HG03442 (cell line): Measurements from ENCODE around the gene PEAK1.
"Not testable (repeated sequence)": the region's sequence is repeated elsewhere in the genome, so short reads cannot be mapped to it uniquely, and the experiment has no call there.

Experiments
- ATAC-seq: cut with Tn5 transposase; IDR thresholded peaks from one replicate; pipeline ENCODE4 v1.9.1; 2021; ENCODE audit warnings: mild to moderate bottlenecking, moderate library complexity; ENCODE audit not compliant: unreplicated experiment

PEAK1 gene

GRCh38 chr15:77312523-77312922, 107.4 kb downstream of the PEAK1 start:
- no peak for ATAC-seq

- no peak for ATAC-seq
These were observed 108.1 kb downstream of the PEAK1 start for GRCh38 chr15:77311618-77312398.

GRCh38 chr15:77311020-77311419, 108.9 kb downstream of the PEAK1 start:
- no peak for ATAC-seq

- ATAC-seq, result no peak
These were observed 110.5 kb downstream of the PEAK1 start for GRCh38 chr15:77309392-77309791.

DNA sequence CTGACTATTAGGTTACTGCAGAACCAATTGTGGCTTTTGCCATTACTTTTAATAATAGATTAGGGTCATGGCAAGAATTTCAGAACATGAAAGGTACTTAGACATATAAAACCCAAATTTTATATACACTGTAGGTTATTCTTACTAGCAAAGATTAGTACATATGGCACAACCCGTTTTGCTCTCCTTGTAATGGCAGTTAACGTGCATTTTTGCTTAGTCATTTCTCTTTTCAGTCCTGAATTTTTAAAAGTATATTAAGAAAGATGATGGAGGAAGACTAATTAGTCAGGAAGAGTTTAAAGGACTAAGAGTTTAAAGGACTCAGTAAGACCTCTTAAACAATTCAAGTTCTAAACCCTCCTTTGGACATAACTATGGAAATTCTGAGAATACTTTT, 114.0 kb downstream of the PEAK1 start:
- no peak for ATAC-seq

- ATAC-seq, result no peak
These were observed 123.0 kb downstream of the PEAK1 start for GRCh38 chr15:77296773-77297337.

DNA sequence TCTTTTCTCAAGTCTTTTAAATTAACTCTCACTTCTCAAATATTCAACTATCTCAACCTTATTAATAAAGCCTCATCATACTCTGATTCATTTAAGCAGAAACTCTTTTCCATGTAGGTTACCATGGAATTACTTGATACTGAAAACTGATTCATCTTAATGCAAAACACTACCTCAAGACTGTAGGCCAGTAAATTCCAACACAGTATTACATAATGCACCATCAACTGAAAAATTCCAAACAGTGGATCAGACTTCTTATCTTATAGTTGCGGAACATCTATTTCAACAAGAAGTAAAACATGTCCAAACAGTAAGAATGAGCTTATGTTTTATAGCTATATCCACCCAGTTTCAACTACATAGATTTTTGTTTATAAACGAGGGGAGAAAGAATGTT, 124.5 kb downstream of the PEAK1 start:
- ATAC-seq, result no peak

DNA sequence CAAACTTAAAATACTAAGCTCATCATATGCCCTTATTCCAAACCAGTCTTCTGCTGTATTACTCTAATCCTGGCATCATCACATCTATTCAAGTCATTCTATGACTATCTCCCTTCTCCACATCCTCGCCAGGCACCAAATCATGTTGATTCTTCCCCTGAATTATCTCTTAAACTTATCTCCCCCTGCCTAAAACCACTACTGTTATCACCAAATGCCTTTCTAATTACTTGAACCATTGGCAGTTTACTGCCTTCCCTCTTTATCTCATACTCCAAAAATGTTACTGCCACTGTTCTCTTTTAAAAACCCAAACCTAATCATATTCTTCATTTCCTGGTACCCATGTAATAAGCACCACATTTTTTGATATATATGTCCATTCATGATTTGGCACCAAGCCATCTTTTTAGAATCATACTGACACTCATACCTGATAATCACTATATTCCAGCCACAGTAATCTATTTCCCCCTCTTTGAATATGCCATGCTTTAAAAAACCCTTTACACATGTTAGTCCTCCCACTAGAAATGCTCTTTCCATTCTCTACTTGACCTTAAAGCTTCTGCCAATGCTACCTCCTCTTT, 126.8 kb downstream of the PEAK1 start:
- ATAC-seq, result no peak

GRCh38 chr15:77291107-77291506, 128.8 kb downstream of the PEAK1 start:
- ATAC-seq, result no peak

- ATAC-seq, result no peak
These were observed 132.5 kb downstream of the PEAK1 start for GRCh38 chr15:77287385-77287784.

- ATAC-seq, result no peak
These were observed 134.6 kb downstream of the PEAK1 start for GRCh38 chr15:77285057-77285997.

GRCh38 chr15:77282333-77282732, 137.6 kb downstream of the PEAK1 start:
- ATAC-seq, result no peak

DNA sequence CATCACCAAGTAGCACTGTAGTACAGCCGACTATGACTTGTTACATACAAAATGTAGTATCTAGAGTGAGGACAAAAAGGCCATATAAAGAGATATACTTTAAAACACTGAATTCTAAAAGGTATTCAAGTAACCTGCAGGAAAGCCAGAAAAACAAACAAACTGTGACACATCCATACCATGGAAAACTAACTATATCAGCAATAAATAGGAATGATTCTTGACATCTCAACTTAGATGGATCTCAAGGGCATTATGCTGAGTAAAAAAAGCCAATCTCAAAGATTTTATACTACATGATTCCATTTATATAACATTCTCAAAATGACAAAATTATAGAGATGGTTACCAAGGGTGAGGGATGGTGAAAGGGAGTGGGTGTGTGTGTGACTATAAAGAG, 143.0 kb downstream of the PEAK1 start:
- no peak for ATAC-seq

DNA sequence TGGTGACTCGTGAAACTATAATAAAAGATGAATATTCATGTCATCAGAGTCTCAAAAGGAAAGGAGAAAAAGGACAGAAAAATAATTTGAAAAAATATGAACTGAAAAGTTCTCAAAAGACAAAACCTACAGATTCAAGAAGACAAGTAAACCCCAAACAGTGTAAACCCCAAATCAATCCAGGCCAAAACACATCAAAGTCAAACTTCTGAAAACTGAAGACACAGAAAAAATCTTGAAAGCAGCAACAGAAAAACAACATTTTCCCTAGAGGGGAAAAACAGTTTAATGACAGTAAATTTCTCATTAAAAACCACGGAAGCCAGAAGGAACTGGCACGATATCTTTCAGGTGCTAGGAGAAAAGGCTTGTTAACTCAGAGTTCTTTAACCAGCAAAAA, 143.8 kb downstream of the PEAK1 start:
- no peak for ATAC-seq

DNA sequence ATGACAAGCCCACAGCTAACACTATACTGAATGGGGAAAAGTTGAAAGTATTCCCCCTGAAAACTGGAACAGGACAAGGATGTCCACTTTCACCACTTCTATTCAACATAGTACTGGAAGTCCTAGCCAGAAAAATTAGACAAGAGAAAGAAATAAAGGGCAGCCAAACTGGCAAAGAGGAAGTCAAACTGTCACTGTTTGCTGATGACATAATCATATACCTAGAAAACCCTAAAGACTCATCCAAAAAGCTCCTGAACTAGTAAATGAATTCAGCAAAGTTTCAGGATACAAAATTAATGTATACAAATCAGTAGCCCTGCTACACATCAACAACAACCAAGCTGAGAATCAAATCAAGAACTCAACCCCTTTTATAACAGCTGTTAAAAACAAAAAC, 146.8 kb downstream of the PEAK1 start:
- ATAC-seq, result not testable (repeated sequence)

DNA sequence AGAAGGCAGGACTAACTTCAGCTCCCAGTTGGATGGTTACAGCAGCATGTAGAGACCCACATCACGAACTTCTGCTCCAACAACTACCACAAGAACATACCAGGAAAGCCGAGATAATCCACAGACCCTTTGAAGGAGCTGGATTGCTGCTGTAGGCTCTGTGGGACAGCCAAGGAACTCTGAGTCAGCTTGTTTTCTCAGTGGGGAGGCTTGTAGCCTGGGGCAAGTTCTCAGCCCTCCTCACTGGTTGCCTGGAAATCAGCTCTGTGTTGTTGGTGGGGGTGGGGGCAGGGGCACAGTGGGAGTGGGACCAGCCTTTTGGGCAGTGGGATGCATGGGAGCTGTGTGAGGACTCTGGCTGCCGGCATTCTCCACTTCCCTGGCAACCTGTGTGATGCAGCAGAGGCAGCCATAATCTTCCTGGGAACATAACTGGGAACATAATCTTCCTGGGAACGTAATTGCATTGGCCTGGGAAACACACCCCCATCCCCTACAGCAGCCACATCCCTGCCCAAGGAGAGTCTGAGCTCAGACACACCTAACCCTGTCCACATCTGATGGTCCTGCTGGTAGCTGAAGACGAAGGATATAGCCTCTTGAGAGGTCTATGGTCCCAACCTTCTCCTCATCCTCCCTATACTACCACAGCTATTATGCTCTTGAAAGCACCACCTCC, 153.1 kb downstream of the PEAK1 start:
- ATAC-seq, result no peak

DNA sequence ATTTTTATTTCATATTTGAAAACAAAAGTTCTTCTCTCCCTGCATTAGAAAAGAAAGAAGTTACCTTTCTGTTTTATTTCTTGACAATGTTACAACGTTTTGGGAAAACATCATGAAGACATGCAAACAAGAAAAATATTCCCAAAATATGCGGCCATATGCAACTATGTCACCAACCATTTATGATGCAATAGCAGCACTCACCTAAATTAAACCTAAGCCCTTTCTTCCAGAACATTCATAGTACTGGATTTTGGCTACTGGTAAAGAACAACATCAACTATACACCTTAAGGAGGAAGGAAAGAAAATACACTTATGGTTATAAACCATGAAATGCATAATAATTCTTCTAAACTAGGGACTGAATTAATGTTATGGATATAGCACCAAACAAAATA, 164.5 kb downstream of the PEAK1 start:
- no peak for ATAC-seq

DNA sequence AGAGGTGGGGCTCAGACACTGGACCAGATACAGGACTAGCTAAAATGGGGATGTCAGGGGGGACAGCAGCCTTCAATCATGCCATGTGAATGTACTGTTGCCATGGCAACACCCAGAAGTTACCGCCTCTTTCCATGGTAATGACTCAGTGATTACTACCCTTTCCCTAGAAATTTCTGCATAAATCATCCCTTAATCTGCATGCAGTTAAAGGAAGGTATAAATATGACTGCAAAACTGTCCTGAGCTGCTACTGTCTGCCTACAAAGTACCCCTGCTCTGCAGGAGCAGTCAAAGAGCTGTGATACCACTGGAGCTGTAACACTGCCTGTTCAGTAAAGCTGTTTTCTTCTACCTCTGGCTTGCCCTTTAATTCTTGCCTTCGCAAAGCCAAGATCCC, 168.2 kb downstream of the PEAK1 start:
- ATAC-seq, result no peak

DNA sequence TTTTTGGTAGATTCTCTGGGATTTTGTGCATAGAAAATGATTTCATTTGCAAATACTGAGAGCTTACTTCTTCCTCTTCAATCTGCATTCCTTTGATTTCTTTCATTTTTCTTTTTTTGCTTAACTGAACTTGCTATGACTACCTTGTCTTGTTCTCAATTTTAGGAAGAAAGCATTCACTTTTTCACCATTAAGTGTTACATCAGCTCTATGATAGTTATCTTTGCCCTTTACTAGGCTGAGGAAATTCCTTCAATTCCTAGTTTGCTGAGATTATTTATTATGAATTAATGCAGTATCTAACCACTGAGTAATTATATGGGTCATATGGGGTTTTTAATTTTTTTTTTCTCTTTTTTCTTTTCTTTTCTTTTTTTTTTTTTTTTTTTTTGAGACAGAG, 172.8 kb downstream of the PEAK1 start:
- ATAC-seq, result no peak

DNA sequence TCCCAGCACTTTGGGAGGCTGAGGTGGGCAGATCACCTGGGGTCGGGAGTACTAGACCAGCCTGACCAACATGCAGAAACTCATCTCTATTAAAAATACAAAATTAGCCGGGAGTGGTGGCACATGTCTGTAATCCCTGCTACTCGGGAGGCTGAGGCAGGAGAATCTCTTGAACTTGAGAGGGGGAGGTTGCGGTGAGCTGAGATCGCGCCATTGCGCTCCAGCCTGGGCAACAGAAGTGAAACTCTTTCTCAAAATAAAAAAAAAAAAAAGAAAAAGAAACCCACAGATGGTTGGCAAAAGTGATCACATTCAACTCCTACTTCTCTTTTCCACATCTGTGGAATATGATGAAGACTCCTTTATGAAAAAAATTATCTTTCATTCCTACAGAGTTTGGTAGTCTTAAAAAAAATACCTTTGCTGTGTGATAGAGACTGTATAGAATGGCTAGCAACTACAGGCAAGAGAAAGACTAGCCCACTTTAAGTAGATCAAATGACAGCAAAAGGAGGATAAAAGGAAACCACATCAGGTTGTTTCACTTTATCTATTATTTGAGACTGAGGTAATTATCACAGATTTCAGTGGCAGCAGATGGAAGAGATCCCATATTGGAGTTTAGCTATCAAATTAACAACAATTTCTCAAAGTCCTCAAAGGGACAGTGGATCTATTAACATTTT, 176.0 kb downstream of the PEAK1 start:
- no peak for ATAC-seq
